ENCODE results near the gene GSC2. TPM values are rescaled to one million over a fixed set of nuclear protein-coding genes. Genes with fewer than 3 reads are reported as not detected.

The GSC2 gene
- total and polyA plus RNA-seq, 8 donors, result not detected

DNA sequence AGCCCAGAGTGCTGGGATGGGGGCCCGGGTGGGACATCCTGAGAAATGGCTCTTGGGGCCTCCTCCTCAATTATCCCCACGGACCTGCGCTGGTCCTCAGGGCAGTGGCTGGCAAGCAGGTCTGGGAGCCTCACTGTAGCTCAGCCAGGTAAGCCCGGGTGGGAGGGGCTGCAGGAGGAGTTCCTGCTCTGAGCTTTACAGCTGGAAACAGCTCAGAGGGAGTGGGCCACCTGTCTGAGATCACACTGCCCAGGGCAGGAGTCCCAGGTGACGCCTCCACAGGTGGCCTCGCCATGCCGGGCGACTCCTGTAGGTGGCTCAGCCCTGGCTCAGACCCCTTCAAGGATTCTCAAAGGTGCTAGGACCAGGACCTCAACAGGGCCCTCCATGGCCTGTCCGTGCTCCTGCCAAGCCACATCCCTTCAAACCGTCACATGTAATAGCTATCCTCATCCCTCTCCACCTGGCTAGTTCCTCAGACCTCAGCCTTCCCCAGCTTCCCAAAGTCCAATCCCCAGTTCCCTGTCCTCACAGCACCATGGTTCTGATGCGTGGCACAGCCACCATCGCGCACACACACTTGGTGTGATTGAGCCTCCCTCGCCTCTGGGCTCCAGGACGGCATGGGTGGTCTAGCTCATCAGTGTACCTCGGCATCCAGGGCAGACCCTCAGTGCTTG, 22.6 kb downstream of the GSC2 start:
- TF ChIP-seq POLR2A (IDR thresholded peaks at IDR 0.05) (no peak), POLR2AphosphoS5 (IDR thresholded peaks at IDR 0.05) (no peak), EP300 (IDR thresholded peaks at IDR 0.05) (no peak)
- no peaks in the 10 kb centered on the region for H3K27me3 ChIP-seq
- peaks cover 5 to 9% (median 7%) of the 10 kb centered on the region in 4 donors for H3K4me1 ChIP-seq
- intact Hi-C loops (cut with DNase I; ENCODE audit: low total_unique reads), result no loop called here
- H3K27ac ChIP-seq, result no peak overlapping the region
- no peak overlapping the region for H3K4me3 ChIP-seq
- no peak for DNase-seq
- no peaks in the 10 kb centered on the region for H3K9me3 ChIP-seq
- 79 to 97% (median 84%) methylated on average over 8 to 16 of the region's 16 CpGs for WGBS, 5 donors
- H3K36me3 ChIP-seq, result peaks cover 0 to 17% (median 15%) of the 10 kb centered on the region in 4 donors

DNA sequence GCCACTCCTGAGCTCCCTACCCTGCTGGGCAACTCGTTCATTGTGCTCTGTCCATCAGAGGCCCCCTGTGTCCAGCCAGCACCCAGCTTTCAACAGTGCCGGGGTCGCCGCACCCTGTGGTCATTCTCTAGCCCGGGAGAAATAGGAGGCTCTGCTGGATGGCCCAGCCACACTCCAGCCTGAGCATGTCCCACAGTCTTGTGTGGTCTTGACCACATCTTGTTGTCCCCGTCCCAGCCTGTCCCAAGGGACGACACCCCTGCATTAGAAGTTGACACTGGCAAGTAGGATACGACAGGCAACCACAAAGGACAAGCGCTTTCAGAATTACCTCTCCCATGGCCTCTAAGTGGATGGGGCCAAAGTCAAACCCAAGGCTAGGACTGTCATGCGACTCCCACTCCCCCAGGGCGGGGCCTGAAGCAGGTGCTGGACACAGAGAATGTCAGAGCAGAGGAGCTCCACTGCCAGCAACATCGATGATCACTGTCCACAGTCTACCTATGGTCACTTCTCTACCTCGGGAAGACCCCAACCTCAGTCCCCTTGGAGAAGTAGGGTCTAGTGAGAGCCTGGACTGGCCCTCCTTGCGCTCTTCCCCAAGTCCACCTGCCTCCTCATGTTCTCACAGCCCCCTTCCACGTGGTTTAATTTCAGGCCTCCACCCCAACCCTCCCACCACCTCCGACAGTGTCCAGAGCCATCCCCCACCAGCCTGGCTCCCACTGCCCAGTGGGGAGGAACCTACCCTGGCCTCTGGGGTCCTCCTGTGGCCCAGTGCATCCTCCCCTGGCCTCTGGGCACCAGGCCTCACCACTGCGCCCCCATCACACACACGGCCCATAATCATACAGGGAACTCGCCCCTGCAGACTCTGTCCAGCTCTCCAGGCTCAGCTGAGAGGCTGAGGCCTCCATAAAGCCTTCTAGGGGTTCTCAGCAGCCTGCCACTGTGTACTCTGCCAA, 23.5 kb downstream of the GSC2 start:
- peaks cover 5 to 9% (median 7%) of the 10 kb centered on the region in 4 donors for H3K4me1 ChIP-seq
- 85 to 89% (median 88%) methylated on average over 9 to 19 of the region's 19 CpGs for WGBS, 5 donors
- DNase-seq, result no peak
- intact Hi-C loops (cut with DNase I; ENCODE audit: low total_unique reads), result no loop called here
- TF ChIP-seq POLR2A (IDR thresholded peaks at IDR 0.05) (no peak), EP300 (IDR thresholded peaks at IDR 0.05) (no peak), CTCF (IDR thresholded peaks at IDR 0.05) (no peak), POLR2AphosphoS5 (IDR thresholded peaks at IDR 0.05) (no peak)
- no peaks in the 10 kb centered on the region for H3K9me3 ChIP-seq
- peaks cover 0 to 9% (median 7%) of the 10 kb centered on the region in 4 donors for H3K36me3 ChIP-seq
- no peaks in the 10 kb centered on the region for H3K27me3 ChIP-seq
- no peak overlapping the region for H3K4me3 ChIP-seq
- no peak overlapping the region for H3K27ac ChIP-seq

DNA sequence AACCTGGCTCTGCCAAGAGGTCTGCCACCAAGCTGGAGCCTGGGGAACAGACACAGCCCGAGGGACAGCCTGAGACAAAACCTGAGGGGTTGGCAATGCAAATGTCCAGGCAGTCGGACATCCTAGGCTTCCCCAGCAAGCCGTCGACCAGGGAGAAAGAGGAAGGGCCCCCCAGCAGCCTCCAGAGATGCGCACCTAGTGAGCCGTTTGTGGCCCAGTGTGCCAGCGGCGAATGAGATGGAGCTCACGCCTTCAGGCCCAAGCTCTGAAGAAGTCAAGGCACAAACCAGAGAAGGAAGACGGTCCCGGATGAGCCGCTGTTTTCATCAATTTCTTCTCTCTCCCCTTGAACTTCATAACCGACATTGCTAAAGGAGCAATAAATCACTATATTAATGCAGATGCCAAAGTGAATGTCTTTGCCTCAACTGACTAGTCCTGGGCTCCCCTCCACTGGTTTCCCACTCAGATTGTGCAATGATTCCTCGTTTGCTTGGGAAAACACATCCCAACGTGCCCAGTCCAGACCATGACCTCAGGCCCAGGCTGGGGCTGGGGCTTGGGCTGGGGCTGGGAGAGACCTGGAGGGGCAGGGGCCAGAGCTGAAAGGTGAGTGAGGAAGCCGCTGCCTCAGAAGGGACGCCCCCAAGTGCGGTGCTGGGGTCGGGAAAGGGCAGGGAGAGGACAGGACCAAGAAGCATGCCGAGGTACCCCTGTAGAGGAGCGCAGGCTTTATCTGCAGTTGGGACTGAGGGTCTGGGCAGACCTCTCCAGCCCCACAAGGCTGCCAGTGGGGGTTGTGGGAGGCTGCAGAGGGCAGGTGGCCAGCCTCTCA, 24.4 kb downstream of the GSC2 start:
- DNase-seq, result no peak
- H3K27me3 ChIP-seq, result no peaks in the 10 kb centered on the region
- peaks cover 9 to 17% (median 15%) of the 10 kb centered on the region in 4 donors for H3K4me1 ChIP-seq
- no peaks in the 10 kb centered on the region for H3K9me3 ChIP-seq
- no peaks in the 10 kb centered on the region for H3K36me3 ChIP-seq
- WGBS, 5 donors, result 78 to 86% (median 81%) methylated on average over 20 to 21 of the region's 21 CpGs
- no peak overlapping the region for H3K4me3 ChIP-seq
- no peak overlapping the region for H3K27ac ChIP-seq
- intact Hi-C loops (cut with DNase I; ENCODE audit: low total_unique reads), result no loop called here
- TF ChIP-seq POLR2AphosphoS5 (IDR thresholded peaks at IDR 0.05), result no peak
- TF ChIP-seq POLR2A (IDR thresholded peaks at IDR 0.05), result no peak
- no peak for TF ChIP-seq CTCF (IDR thresholded peaks at IDR 0.05)
- TF ChIP-seq EP300 (IDR thresholded peaks at IDR 0.05), result no peak

DNA sequence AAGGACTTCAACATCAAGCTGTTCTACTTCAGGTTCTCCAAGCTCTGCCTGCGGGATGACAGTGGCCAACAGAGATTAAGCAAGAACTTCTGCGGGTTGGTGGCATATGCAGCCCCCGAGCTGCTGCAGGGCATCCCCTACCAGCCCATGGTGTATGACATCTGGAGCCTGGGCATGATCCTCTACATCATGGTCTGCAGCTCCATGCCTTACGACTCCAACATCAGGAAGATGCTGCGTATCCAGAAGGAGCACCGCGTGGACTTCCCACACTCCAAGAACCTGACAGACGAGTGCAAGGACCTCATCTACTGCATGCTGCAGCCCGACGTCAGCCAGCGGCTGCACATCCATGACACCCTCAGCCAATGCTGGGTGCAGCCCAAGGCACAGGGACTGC, 25.1 kb downstream of the GSC2 start:
- H3K9me3 ChIP-seq, result no peaks in the 10 kb centered on the region
- peaks cover 16 to 24% (median 22%) of the 10 kb centered on the region in 4 donors for H3K4me1 ChIP-seq
- H3K4me3 ChIP-seq, result no peak overlapping the region
- H3K36me3 ChIP-seq, result peaks cover 0 to 3% (median 0%) of the 10 kb centered on the region in 4 donors
- intact Hi-C loops (cut with DNase I; ENCODE audit: low total_unique reads), result no loop called here
- H3K27ac ChIP-seq, result no peak overlapping the region
- no peak for DNase-seq
- H3K27me3 ChIP-seq, result no peaks in the 10 kb centered on the region
- no peak for TF ChIP-seq EP300 (IDR thresholded peaks at IDR 0.05)
- no peak for TF ChIP-seq CTCF (IDR thresholded peaks at IDR 0.05)
- no peak for TF ChIP-seq POLR2AphosphoS5 (IDR thresholded peaks at IDR 0.05)
- no peak for TF ChIP-seq POLR2A (IDR thresholded peaks at IDR 0.05)
- WGBS, 5 donors, result 91 to 96% (median 93%) methylated on average over 10 to 11 of the region's 11 CpGs
